Esophagus squamous epithelium (tissue), 5 donors: Measurements from ENCODE around the gene CNTNAP5. TPM values are rescaled to one million over a fixed set of nuclear protein-coding genes. Genes with fewer than 3 reads are reported as not detected.

Experiments used
- DNase-seq: peaks from one replicate; lab custom pipeline; 2025; lab: John Stamatoyannopoulos, UW
- H3K27ac ChIP-seq, 4 donors: fragments of 200-600 bp; sonication (generic); one replicate each; pipeline ENCODE4 v1.5.1; 2016 to 2019; ENCODE audit warnings: mild to moderate bottlenecking in 1 of 4
- H3K27me3 ChIP-seq, 4 donors: fragments of 200-600 bp; sonication (generic); 1 replicate in 3 of 4; 2 replicates in 1 of 4; pipeline versions ENCODE4 v1.5.1 to v1.6.0; 2017 to 2021; ENCODE audit warnings: antibody characterized with exemption in 1 of 4
- H3K36me3 ChIP-seq, 3 donors: fragments of 200-600 bp; sonication (generic); one replicate each; pipeline ENCODE4 v1.5.1; 2016 to 2019
- H3K4me1 ChIP-seq, 3 donors: fragments of 200-600 bp; sonication (generic); one replicate each; pipeline ENCODE4 v1.5.1; 2017 to 2019
- H3K4me3 ChIP-seq, 4 donors: fragments of 200-600 bp; sonication (generic); 1 replicate in 3 of 4; 2 replicates in 1 of 4; pipeline ENCODE4 v1.5.1; 2016 to 2019; ENCODE audit warnings: mild to moderate bottlenecking in 2 of 4, moderate library complexity in 1 of 4
- H3K9me3 ChIP-seq, 3 donors: fragments of 200-600 bp; sonication (generic); one replicate each; pipeline ENCODE4 v1.5.1; 2016 to 2019
- CTCF ChIP-seq, 6 experiments: fragments of 450-650 bp in 4 of 6; fragments of 200-600 bp in 2 of 6; sonication (generic) in 2 of 6; IDR thresholded peaks; one replicate each; pipeline ENCODE4 v1.5.1; 2016 to 2019; ENCODE audit warnings: antibody characterized with exemption in 6 of 6, mild to moderate bottlenecking in 4 of 6, moderate library complexity in 4 of 6
- POLR2A ChIP-seq, 4 donors: fragments of 450-650 bp; IDR thresholded peaks; one replicate each; pipeline ENCODE4 v1.6.1; 2017; ENCODE audit warnings: antibody characterized with exemption in 4 of 4, mild to moderate bottlenecking in 4 of 4, moderate library complexity in 3 of 4
- WGBS, 2 donors: methylation state at CpG; one replicate each; pipeline ENCODE4 v1.1.5; 2018; 5-methylcytosine and 5-hydroxymethylcytosine counted together
- intact Hi-C: fragments of 100-400 bp; cut with DNase I; formaldehyde crosslinking; loops from one replicate; pipeline ENCODE4 v1.15.0; 2022
- total RNA-seq, 4 donors: library from RNA; depleted of rRNA; stranded (reverse); fragments of >200 nt; gene quantifications; one replicate each; pipeline ENCODE4 v1.1.0, GENCODE V29; 2016
- donor health status: DM: yes; HTN: yes; CAD: no.

CNTNAP5 gene
- total RNA-seq, 4 donors from 2014 or later, result not detected

- no peaks in the 10 kb centered on the region for H3K4me1 ChIP-seq
- H3K9me3 ChIP-seq, result no peaks in the 10 kb centered on the region
- H3K36me3 ChIP-seq, result no peaks in the 10 kb centered on the region
- no peaks in the 10 kb centered on the region for H3K27me3 ChIP-seq
- 38 to 46% methylated on average over 6 of the region's 6 CpGs for WGBS, 2 donors
- no peak overlapping the region for H3K27ac ChIP-seq
- DNase-seq, result no peak
- intact Hi-C loops, result no loop called here
- no peak for TF ChIP-seq CTCF (IDR thresholded peaks at IDR 0.05)
- TF ChIP-seq POLR2A (IDR thresholded peaks at IDR 0.05), result no peak
- no peak overlapping the region for H3K4me3 ChIP-seq
Measured at GRCh38 chr2:124080281-124081153, 55.4 kb downstream of the CNTNAP5 start.

GRCh38 chr2:124081154-124081716, 56.1 kb downstream of the CNTNAP5 start:
- WGBS, 2 donors, result 15 to 25% methylated on average over 1 of the region's 1 CpG
- Histone ChIP-seq H3K36me3 (no peaks in the 10 kb centered on the region), H3K9me3 (no peaks in the 10 kb centered on the region), H3K4me3 (no peak overlapping the region), H3K27ac (no peak overlapping the region), H3K4me1 (no peaks in the 10 kb centered on the region), H3K27me3 (no peaks in the 10 kb centered on the region)
- intact Hi-C loops, result no loop called here
- no peak for DNase-seq
- no peak for TF ChIP-seq POLR2A (IDR thresholded peaks at IDR 0.05)
- TF ChIP-seq CTCF (IDR thresholded peaks at IDR 0.05), result no peak

GRCh38 chr2:124088616-124089015, 63.5 kb downstream of the CNTNAP5 start:
- 46 to 48% methylated on average over 2 of the region's 2 CpGs for WGBS, 2 donors
- no peak for TF ChIP-seq CTCF (IDR thresholded peaks at IDR 0.05)
- TF ChIP-seq POLR2A (IDR thresholded peaks at IDR 0.05), result no peak
- Histone ChIP-seq H3K27ac (no peak overlapping the region), H3K4me3 (no peak overlapping the region), H3K9me3 (peaks cover 0 to 5% (median 0%) of the 10 kb centered on the region in 3 donors), H3K36me3 (no peaks in the 10 kb centered on the region), H3K27me3 (no peaks in the 10 kb centered on the region), H3K4me1 (no peaks in the 10 kb centered on the region)
- intact Hi-C loops, result no loop called here
- DNase-seq, result no peak

- Histone ChIP-seq H3K36me3 (no peaks in the 10 kb centered on the region), H3K4me1 (no peaks in the 10 kb centered on the region), H3K4me3 (no peak overlapping the region), H3K27me3 (no peaks in the 10 kb centered on the region), H3K9me3 (peaks cover 0 to 5% (median 0%) of the 10 kb centered on the region in 3 donors), H3K27ac (no peak overlapping the region)
- WGBS, 2 donors, result 58 to 72% methylated on average over 5 of the region's 5 CpGs
- intact Hi-C loops, result no loop called here
- TF ChIP-seq POLR2A (IDR thresholded peaks at IDR 0.05), result no peak
- TF ChIP-seq CTCF (IDR thresholded peaks at IDR 0.05), result no peak
- no peak for DNase-seq
Measured at GRCh38 chr2:124091721-124092120, 66.6 kb downstream of the CNTNAP5 start.

- H3K9me3 ChIP-seq, result peaks cover 0 to 1% (median 0%) of the 10 kb centered on the region in 3 donors
- no peak for DNase-seq
- WGBS, 2 donors, result 37 to 54% methylated on average over 2 of the region's 2 CpGs
- no peak overlapping the region for H3K4me3 ChIP-seq
- no peaks in the 10 kb centered on the region for H3K36me3 ChIP-seq
- TF ChIP-seq CTCF (IDR thresholded peaks at IDR 0.05), result no peak
- TF ChIP-seq POLR2A (IDR thresholded peaks at IDR 0.05), result no peak
- intact Hi-C loops, result no loop called here
- no peak overlapping the region for H3K27ac ChIP-seq
- H3K4me1 ChIP-seq, result no peaks in the 10 kb centered on the region
- H3K27me3 ChIP-seq, result no peaks in the 10 kb centered on the region
Measured at GRCh38 chr2:124092651-124093050, 67.6 kb downstream of the CNTNAP5 start.
